ENCODE measurements around the gene ZSCAN5A.

GRCh38 chr19:56301155-56301554, 13.5 kb downstream of the ZSCAN5A start:
- no peak for TF ChIP-seq CTCF (IDR thresholded peaks at IDR 0.05 in 4 of 5, conservative IDR thresholded peaks at IDR 0.05 in 1 of 5)
- no peak for TF ChIP-seq POLR2A (IDR thresholded peaks at IDR 0.05)
